Measurements from ENCODE around the gene MCMBP. TPM values are rescaled to one million over a fixed set of nuclear protein-coding genes. Genes with fewer than 3 reads are reported as not detected.

The MCMBP gene
- total RNA-seq, 1 experiment from 2014 or later, result 95.3 TPM

- Histone ChIP-seq H3K4me3 (no peak overlapping the region), H3K27me3 (no peaks in the 10 kb centered on the region), H3K36me3 (peaks cover 30% of the 10 kb centered on the region), H3K27ac (no peak overlapping the region), H3K4me1 (no peaks in the 10 kb centered on the region), H3K9me3 (replicated peaks) (no peaks in the 10 kb centered on the region)
- no peak for DNase-seq
Observed at GRCh38 chr10:119862524-119862923, 10.1 kb downstream of the MCMBP start.

- no peak overlapping the region for H3K27ac ChIP-seq
- no peaks in the 10 kb centered on the region for H3K9me3 ChIP-seq (replicated peaks)
- peaks cover 42% of the 10 kb centered on the region for H3K36me3 ChIP-seq
- H3K27me3 ChIP-seq, result no peaks in the 10 kb centered on the region
- DNase-seq, result no peak
- no peaks in the 10 kb centered on the region for H3K4me1 ChIP-seq
- no peak overlapping the region for H3K4me3 ChIP-seq
Observed at GRCh38 chr10:119860866-119861607, 11.6 kb downstream of the MCMBP start.

GRCh38 chr10:119859420-119860258 lies 13.0 kb downstream of the MCMBP start:
- no peaks in the 10 kb centered on the region for H3K9me3 ChIP-seq (replicated peaks)
- no peaks in the 10 kb centered on the region for H3K4me1 ChIP-seq
- no peaks in the 10 kb centered on the region for H3K27me3 ChIP-seq
- DNase-seq, result peak in 1 of 2 experiments; percentile 38
- no peak overlapping the region for H3K4me3 ChIP-seq
- no peak overlapping the region for H3K27ac ChIP-seq
- peaks cover 37% of the 10 kb centered on the region for H3K36me3 ChIP-seq

GRCh38 chr10:119858063-119858462 lies 14.6 kb downstream of the MCMBP start:
- peaks cover 44% of the 10 kb centered on the region for H3K36me3 ChIP-seq
- no peaks in the 10 kb centered on the region for H3K9me3 ChIP-seq (replicated peaks)
- no peak overlapping the region for H3K27ac ChIP-seq
- H3K4me1 ChIP-seq, result no peaks in the 10 kb centered on the region
- no peaks in the 10 kb centered on the region for H3K27me3 ChIP-seq
- H3K4me3 ChIP-seq, result no peak overlapping the region
- no peak for DNase-seq

GRCh38 chr10:119853574-119853973 lies 19.1 kb downstream of the MCMBP start:
- no peak overlapping the region for H3K4me3 ChIP-seq
- peaks cover 18% of the 10 kb centered on the region for H3K4me1 ChIP-seq
- H3K27me3 ChIP-seq, result no peaks in the 10 kb centered on the region
- DNase-seq, result no peak
- H3K27ac ChIP-seq, result no peak overlapping the region
- no peaks in the 10 kb centered on the region for H3K9me3 ChIP-seq (replicated peaks)
- peaks cover 79% of the 10 kb centered on the region for H3K36me3 ChIP-seq

DNA sequence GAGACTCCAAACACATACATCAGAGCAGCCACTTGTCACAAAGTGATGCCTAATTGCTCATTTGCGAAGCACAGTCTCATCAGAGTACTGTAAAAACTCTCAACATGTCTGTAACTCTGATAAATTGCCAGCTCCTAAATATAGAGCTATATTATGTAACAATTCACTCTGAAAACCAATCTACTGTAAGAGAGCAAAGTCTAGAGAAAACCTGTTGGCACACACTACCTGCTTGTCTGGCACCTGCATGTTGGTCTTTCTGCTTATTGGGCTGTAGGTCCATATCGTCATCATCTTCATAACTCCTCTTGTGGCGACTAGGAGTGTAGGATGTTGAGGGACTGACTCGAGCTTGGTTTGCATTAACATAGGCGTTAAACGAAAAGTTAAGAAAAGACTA lies 19.8 kb downstream of the MCMBP start:
- DNase-seq, result no peak
- peaks cover 74% of the 10 kb centered on the region for H3K36me3 ChIP-seq
- H3K4me1 ChIP-seq, result peaks cover 22% of the 10 kb centered on the region
- no peaks in the 10 kb centered on the region for H3K9me3 ChIP-seq (replicated peaks)
- no peak overlapping the region for H3K4me3 ChIP-seq
- H3K27me3 ChIP-seq, result no peaks in the 10 kb centered on the region
- no peak overlapping the region for H3K27ac ChIP-seq

DNA sequence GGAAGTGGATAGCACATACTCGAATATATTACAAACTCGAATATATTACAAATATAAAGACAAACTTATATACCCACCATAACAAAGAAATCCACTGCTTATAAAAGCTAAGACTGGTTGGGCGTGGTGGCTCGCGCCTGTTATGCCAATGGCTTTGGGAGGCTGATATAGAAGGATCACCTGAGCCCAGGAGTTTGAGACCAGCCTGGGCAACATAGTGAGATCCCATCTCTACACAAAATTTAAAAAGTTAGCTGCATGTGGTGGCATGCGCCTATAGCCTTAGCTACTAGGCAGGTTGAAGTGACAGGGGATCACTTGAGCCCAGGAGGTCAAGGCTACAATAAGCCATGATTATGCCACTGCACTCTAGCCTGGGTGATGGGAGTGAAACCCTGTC lies 20.4 kb downstream of the MCMBP start:
- Histone ChIP-seq H3K4me1 (peaks cover 22% of the 10 kb centered on the region), H3K9me3 (replicated peaks) (no peaks in the 10 kb centered on the region), H3K36me3 (peaks cover 72% of the 10 kb centered on the region), H3K27me3 (no peaks in the 10 kb centered on the region), H3K27ac (no peak overlapping the region), H3K4me3 (no peak overlapping the region)
- DNase-seq, result no peak

- Histone ChIP-seq H3K27me3 (no peaks in the 10 kb centered on the region), H3K27ac (peak overlapping the region; percentile 72)
- DNase-seq, result no peak
Observed at GRCh38 chr10:119849944-119850343, 22.7 kb downstream of the MCMBP start.

DNA sequence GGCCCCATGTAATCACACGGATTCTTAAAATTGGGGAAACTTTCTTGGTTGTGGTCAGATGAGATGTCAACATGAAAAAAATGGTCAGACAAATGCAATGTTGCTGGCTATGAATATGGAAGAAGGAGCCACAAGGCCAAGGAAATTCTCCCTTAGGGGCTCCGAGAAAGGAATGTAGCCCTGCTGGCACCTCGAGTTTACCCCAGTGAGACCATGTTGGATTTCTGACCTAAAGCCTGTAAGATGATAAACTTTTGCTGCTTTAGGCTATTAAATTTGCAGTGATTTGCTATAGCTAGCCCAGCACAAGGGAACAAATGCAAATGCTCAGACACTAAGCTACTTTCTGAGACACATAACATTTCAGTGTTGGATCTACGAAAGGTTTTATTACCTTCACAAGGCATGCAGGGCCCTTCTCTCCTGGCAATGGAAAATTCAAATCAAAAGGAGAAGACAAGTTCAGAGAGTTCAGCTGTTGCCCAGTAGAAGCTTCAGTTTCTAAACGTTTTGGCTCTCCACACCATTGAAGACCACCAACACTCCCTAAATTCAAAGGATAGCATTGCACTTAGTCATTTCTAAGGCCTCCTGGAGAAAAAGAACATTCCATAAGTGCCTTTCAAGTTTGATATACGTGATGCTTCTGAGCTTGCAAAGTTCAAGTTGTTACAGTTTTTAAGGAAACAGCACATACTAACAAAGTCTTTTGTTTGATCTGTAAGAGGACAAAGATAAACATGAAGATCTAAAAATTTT lies 23.4 kb downstream of the MCMBP start:
- Histone ChIP-seq H3K27ac (peak overlapping the region; percentile 72), H3K4me1 (peaks cover 22% of the 10 kb centered on the region), H3K36me3 (peaks cover 83% of the 10 kb centered on the region), H3K27me3 (no peaks in the 10 kb centered on the region), H3K9me3 (replicated peaks) (no peaks in the 10 kb centered on the region), H3K4me3 (no peak overlapping the region)
- DNase-seq, result peak; percentile 13

More at GRCh38 chr10:119849944-119850343, 22.7 kb downstream of the MCMBP start:
- peaks cover 81% of the 10 kb centered on the region for H3K36me3 ChIP-seq
- H3K9me3 ChIP-seq (replicated peaks), result no peaks in the 10 kb centered on the region
- no peak overlapping the region for H3K4me3 ChIP-seq
- peaks cover 22% of the 10 kb centered on the region for H3K4me1 ChIP-seq

GRCh38 chr10:119845656-119846055 lies 27.0 kb downstream of the MCMBP start:
- Histone ChIP-seq H3K27me3 (no peaks in the 10 kb centered on the region), H3K4me1 (peaks cover 22% of the 10 kb centered on the region), H3K36me3 (peaks cover 87% of the 10 kb centered on the region)

DNA sequence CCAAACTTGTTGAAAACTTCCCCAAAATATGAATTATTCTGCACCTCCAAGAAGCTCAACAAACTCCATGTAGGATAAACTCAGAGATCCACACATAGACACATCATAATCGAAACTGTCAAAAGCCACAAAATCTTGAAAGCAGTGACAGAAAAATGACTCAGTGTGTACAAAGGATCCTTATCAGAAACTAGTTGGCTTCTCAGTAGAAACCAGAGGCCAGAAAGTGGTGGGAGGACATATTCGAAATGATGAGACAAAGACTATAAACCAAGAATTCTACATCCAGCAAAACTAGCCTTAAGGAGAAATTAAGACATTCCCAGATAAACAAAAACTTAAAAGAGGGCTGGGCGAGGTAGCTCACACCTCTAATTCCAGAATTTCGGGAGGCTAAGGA lies 38.5 kb downstream of the MCMBP start:
- H3K4me1 ChIP-seq, result no peaks in the 10 kb centered on the region
- no peak overlapping the region for H3K4me3 ChIP-seq
- H3K27ac ChIP-seq, result no peak overlapping the region
- no peak for DNase-seq
- H3K9me3 ChIP-seq (replicated peaks), result no peaks in the 10 kb centered on the region
- no peaks in the 10 kb centered on the region for H3K27me3 ChIP-seq
- H3K36me3 ChIP-seq, result peaks cover 75% of the 10 kb centered on the region

More at GRCh38 chr10:119845656-119846055, 27.0 kb downstream of the MCMBP start:
- DNase-seq, result no peak
- Histone ChIP-seq H3K9me3 (replicated peaks) (no peaks in the 10 kb centered on the region), H3K4me3 (no peak overlapping the region), H3K27ac (no peak overlapping the region)

- peaks cover 75% of the 10 kb centered on the region for H3K36me3 ChIP-seq
- DNase-seq, result no peak
Observed at GRCh38 chr10:119832951-119833350, 39.7 kb downstream of the MCMBP start.

DNA sequence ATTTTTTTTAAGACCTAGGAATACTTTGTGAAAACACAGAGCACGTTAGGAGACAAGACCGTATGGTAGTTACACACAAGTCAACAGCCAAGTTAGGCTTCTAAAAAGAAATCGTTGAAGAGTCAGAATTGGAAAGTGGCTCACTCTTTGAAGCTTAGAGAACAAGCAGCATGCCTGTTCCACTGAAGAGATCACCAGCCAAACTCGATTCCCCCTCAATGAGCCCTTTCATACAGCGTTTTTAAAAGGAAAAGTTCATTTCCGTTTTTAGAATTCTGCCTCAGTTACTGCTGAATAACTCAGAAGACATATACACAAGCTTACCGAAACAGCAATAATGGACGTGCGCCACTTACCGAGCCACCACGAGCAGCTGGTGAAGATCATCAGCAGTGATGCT lies 41.0 kb downstream of the MCMBP start:
- DNase-seq, result no peak

More at GRCh38 chr10:119832951-119833350, 39.7 kb downstream of the MCMBP start:
- Histone ChIP-seq H3K27me3 (no peaks in the 10 kb centered on the region), H3K27ac (no peak overlapping the region), H3K4me1 (no peaks in the 10 kb centered on the region), H3K4me3 (no peak overlapping the region), H3K9me3 (replicated peaks) (no peaks in the 10 kb centered on the region)

DNA sequence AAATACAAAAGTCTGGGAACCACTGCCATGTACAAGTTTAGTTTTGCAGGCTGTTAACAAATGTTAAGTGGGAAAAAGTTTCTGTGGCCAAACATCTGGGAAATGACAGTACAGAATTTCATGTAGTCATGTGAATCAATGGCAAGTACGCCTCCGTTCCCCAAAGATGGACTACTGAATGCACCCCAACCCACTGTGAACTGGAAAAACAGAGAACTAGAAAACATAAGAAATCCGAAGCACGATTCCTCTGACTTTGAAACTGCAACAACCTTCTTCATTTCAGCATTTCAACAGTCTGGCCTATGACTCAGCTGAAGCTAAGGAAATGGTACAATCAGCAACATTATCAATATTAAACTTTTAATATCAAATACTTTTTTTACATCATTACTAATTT lies 41.8 kb downstream of the MCMBP start:
- H3K4me3 ChIP-seq, result no peak overlapping the region
- peaks cover 64% of the 10 kb centered on the region for H3K36me3 ChIP-seq

More for the DNA sequence above, 41.0 kb downstream of the MCMBP start:
- no peaks in the 10 kb centered on the region for H3K27me3 ChIP-seq
- no peaks in the 10 kb centered on the region for H3K9me3 ChIP-seq (replicated peaks)
- peaks cover 65% of the 10 kb centered on the region for H3K36me3 ChIP-seq
- H3K27ac ChIP-seq, result no peak overlapping the region
- H3K4me3 ChIP-seq, result no peak overlapping the region
- no peaks in the 10 kb centered on the region for H3K4me1 ChIP-seq

DNA sequence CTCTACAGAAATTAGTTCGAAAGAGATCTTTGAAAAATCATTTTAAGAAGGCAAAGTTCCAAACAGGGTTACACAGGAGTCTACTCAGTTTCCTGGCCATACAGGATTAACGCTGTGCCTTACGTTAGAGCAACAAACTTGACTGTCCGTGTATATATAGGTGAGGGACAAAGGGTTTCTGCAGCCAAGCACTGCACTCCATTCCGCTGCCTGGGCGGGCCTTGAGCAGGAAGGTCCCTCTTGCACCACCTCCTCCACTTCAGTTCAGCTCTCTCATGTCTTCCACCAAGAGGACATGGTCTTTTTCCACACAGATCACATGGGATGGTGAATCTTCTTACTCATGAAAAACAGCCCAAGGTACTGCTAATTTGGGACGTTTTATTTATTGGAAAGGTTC lies 43.2 kb downstream of the MCMBP start:
- no peaks in the 10 kb centered on the region for H3K27me3 ChIP-seq
- no peaks in the 10 kb centered on the region for H3K9me3 ChIP-seq (replicated peaks)
- H3K4me1 ChIP-seq, result no peaks in the 10 kb centered on the region
- no peak overlapping the region for H3K27ac ChIP-seq
- H3K36me3 ChIP-seq, result peaks cover 61% of the 10 kb centered on the region
- DNase-seq, result no peak
- H3K4me3 ChIP-seq, result no peak overlapping the region

More for the DNA sequence above, 41.8 kb downstream of the MCMBP start:
- Histone ChIP-seq H3K27ac (no peak overlapping the region), H3K4me1 (no peaks in the 10 kb centered on the region), H3K9me3 (replicated peaks) (no peaks in the 10 kb centered on the region), H3K27me3 (no peaks in the 10 kb centered on the region)
- no peak for DNase-seq
